Measurements from ENCODE around the gene TMEM242. TPM values are rescaled to one million over a fixed set of nuclear protein-coding genes. Genes with fewer than 3 reads are reported as not detected.

The TMEM242 gene
- total RNA-seq, 1 donor from 2014 or later: 9.7 TPM

GRCh38 chr6:157292202-157292601 lies 31.1 kb downstream of the TMEM242 start:
- Histone ChIP-seq H3K4me1 (ENCODE audit: insufficient read depth, low read length) (no peaks in the 10 kb centered on the region), H3K36me3 (ENCODE audit: insufficient read depth, low read length) (peaks cover 11% of the 10 kb centered on the region), H3K27ac (ENCODE audit: low read depth, low read length) (no peak overlapping the region), H4K20me1 (ENCODE audit: insufficient read depth, low read length) (peaks cover 15% of the 10 kb centered on the region), H3K4me2 (ENCODE audit: low read length) (no peak overlapping the region), H3K79me2 (ENCODE audit: insufficient read depth, low read length) (peaks cover 2% of the 10 kb centered on the region), H3K4me3 (ENCODE audit: insufficient read depth, low read depth, low read length) (no peak overlapping the region), H3K9ac (ENCODE audit: low read length) (no peak overlapping the region), H3K9me3 (ENCODE audit: insufficient read depth, low read depth, low read length) (no peaks in the 10 kb centered on the region), H3K27me3 (ENCODE audit: insufficient read depth, low read length) (no peaks in the 10 kb centered on the region), H2AFZ (ENCODE audit: low read depth, low read length) (no peak overlapping the region)
- Mint-ChIP-seq H3K36me3 (ENCODE audit: low read depth, unreplicated experiment) (peaks cover 4% of the 10 kb centered on the region), H3K4me3 (ENCODE audit: unreplicated experiment) (no peak overlapping the region), H3K9me3 (ENCODE audit: unreplicated experiment) (no peaks in the 10 kb centered on the region), H3K27me3 (ENCODE audit: low read depth, unreplicated experiment) (no peaks in the 10 kb centered on the region), H3K4me1 (ENCODE audit: low read depth, unreplicated experiment) (peaks cover 8% of the 10 kb centered on the region), H3K27ac (ENCODE audit: unreplicated experiment) (no peak overlapping the region)
- FAIRE-seq: no peak
- DNase-seq (ENCODE audit: low read depth): no peak
- TF ChIP-seq EZH2 (IDR thresholded peaks at IDR 0.05; ENCODE audit: insufficient read depth, low read length): no peak
- TF ChIP-seq CTCF (IDR thresholded peaks at IDR 0.05; ENCODE audit: insufficient read depth, low read depth, low read length): no peak

- no peak overlapping the region for H3K4me3 Mint-ChIP-seq (ENCODE audit: unreplicated experiment)
- Histone ChIP-seq H3K27me3 (ENCODE audit: insufficient read depth, low read length) (no peaks in the 10 kb centered on the region), H3K4me3 (ENCODE audit: insufficient read depth, low read depth, low read length) (no peak overlapping the region), H3K36me3 (ENCODE audit: insufficient read depth, low read length) (peaks cover 11% of the 10 kb centered on the region), H3K4me1 (ENCODE audit: insufficient read depth, low read length) (no peaks in the 10 kb centered on the region), H3K27ac (ENCODE audit: low read depth, low read length) (no peak overlapping the region), H4K20me1 (ENCODE audit: insufficient read depth, low read length) (peaks cover 11% of the 10 kb centered on the region), H3K9ac (ENCODE audit: low read length) (no peak overlapping the region), H3K79me2 (ENCODE audit: insufficient read depth, low read length) (no peaks in the 10 kb centered on the region), H3K4me2 (ENCODE audit: low read length) (no peak overlapping the region), H3K9me3 (ENCODE audit: insufficient read depth, low read depth, low read length) (no peaks in the 10 kb centered on the region), H2AFZ (ENCODE audit: low read depth, low read length) (no peak overlapping the region)
- FAIRE-seq (no peak), DNase-seq (ENCODE audit: low read depth) (no peak)
- no peak overlapping the region for H3K27ac Mint-ChIP-seq (ENCODE audit: unreplicated experiment)
- peaks cover 8% of the 10 kb centered on the region for H3K4me1 Mint-ChIP-seq (ENCODE audit: low read depth, unreplicated experiment)
- H3K9me3 Mint-ChIP-seq (ENCODE audit: unreplicated experiment): no peaks in the 10 kb centered on the region
- no peaks in the 10 kb centered on the region for H3K27me3 Mint-ChIP-seq (ENCODE audit: low read depth, unreplicated experiment)
- no peak for TF ChIP-seq CTCF (IDR thresholded peaks at IDR 0.05; ENCODE audit: insufficient read depth, low read depth, low read length)
- no peak for TF ChIP-seq EZH2 (IDR thresholded peaks at IDR 0.05; ENCODE audit: insufficient read depth, low read length)
- peaks cover 8% of the 10 kb centered on the region for H3K36me3 Mint-ChIP-seq (ENCODE audit: low read depth, unreplicated experiment)
Observed at GRCh38 chr6:157291356-157291755, 32.0 kb downstream of the TMEM242 start.

- Histone ChIP-seq H3K79me2 (ENCODE audit: insufficient read depth, low read length) (no peaks in the 10 kb centered on the region), H2AFZ (ENCODE audit: low read depth, low read length) (no peak overlapping the region), H3K4me2 (ENCODE audit: low read length) (no peak overlapping the region), H3K4me3 (ENCODE audit: insufficient read depth, low read depth, low read length) (no peak overlapping the region), H3K9me3 (ENCODE audit: insufficient read depth, low read depth, low read length) (no peaks in the 10 kb centered on the region), H3K9ac (ENCODE audit: low read length) (no peak overlapping the region), H3K36me3 (ENCODE audit: insufficient read depth, low read length) (peaks cover 11% of the 10 kb centered on the region), H4K20me1 (ENCODE audit: insufficient read depth, low read length) (peaks cover 7% of the 10 kb centered on the region), H3K4me1 (ENCODE audit: insufficient read depth, low read length) (no peaks in the 10 kb centered on the region), H3K27ac (ENCODE audit: low read depth, low read length) (no peak overlapping the region), H3K27me3 (ENCODE audit: insufficient read depth, low read length) (no peaks in the 10 kb centered on the region)
- FAIRE-seq (no peak), DNase-seq (ENCODE audit: low read depth) (no peak)
- H3K27me3 Mint-ChIP-seq (ENCODE audit: low read depth, unreplicated experiment): no peaks in the 10 kb centered on the region
- TF ChIP-seq EZH2 (IDR thresholded peaks at IDR 0.05; ENCODE audit: insufficient read depth, low read length) (no peak), CTCF (IDR thresholded peaks at IDR 0.05; ENCODE audit: insufficient read depth, low read depth, low read length) (no peak)
- H3K9me3 Mint-ChIP-seq (ENCODE audit: unreplicated experiment): no peaks in the 10 kb centered on the region
- H3K27ac Mint-ChIP-seq (ENCODE audit: unreplicated experiment): no peak overlapping the region
- no peak overlapping the region for H3K4me3 Mint-ChIP-seq (ENCODE audit: unreplicated experiment)
- H3K36me3 Mint-ChIP-seq (ENCODE audit: low read depth, unreplicated experiment): peaks cover 8% of the 10 kb centered on the region
- H3K4me1 Mint-ChIP-seq (ENCODE audit: low read depth, unreplicated experiment): peaks cover 8% of the 10 kb centered on the region
Observed at GRCh38 chr6:157290797-157291196, 32.5 kb downstream of the TMEM242 start.

Measured in astrocyte (in vitro differentiated cells and primary cell).